Measurements from ENCODE around the gene AIF1L. TPM values are rescaled to one million over a fixed set of nuclear protein-coding genes. Genes with fewer than 3 reads are reported as not detected.

AIF1L gene
- total and polyA plus RNA-seq, 3 donors from 2014 or later: 8.3 to 24.6 (median 14.9) TPM

DNA sequence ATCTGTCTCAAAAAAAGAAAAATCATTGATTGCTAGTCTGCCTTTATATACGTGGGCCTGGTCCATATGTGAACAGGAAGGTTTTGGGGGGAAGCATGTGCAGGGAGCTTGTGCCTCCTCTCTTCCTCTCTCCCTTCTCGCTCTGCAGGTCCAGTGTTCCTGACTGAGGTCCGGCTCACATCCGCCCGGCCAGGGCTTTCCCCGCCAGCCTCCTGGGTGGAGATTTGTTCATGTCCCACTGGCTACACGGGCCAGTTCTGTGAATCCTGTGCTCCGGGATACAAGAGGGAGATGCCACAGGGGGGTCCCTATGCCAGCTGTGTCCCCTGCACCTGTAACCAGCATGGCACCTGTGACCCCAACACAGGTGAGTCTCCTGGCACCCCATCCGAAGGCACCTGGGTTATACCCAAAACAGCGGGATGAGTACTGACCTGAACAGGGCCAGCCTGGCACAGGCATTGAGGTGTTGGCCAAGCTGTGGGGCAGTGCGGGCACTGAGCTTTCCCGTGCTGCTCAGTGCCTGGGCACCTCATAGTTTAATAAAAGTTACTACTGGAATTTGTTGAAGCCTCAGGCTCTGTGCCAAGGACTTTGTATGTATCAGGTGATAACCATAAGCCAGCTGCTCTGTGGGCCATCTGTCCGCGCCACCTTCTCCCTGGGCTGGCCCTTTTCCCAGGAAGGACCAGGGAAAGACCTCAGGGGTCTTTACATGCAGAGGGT lies 39.4 kb upstream of the AIF1L start:
- H3K36me3 ChIP-seq (ENCODE audit: low read depth, missing control alignments): no peaks in the 10 kb centered on the region
- no peaks in the 10 kb centered on the region for H3K9me3 ChIP-seq
- H3K27ac ChIP-seq: no peak overlapping the region
- TF ChIP-seq POLR2A (IDR thresholded peaks at IDR 0.05): no peak
- TF ChIP-seq, protein P1, sequence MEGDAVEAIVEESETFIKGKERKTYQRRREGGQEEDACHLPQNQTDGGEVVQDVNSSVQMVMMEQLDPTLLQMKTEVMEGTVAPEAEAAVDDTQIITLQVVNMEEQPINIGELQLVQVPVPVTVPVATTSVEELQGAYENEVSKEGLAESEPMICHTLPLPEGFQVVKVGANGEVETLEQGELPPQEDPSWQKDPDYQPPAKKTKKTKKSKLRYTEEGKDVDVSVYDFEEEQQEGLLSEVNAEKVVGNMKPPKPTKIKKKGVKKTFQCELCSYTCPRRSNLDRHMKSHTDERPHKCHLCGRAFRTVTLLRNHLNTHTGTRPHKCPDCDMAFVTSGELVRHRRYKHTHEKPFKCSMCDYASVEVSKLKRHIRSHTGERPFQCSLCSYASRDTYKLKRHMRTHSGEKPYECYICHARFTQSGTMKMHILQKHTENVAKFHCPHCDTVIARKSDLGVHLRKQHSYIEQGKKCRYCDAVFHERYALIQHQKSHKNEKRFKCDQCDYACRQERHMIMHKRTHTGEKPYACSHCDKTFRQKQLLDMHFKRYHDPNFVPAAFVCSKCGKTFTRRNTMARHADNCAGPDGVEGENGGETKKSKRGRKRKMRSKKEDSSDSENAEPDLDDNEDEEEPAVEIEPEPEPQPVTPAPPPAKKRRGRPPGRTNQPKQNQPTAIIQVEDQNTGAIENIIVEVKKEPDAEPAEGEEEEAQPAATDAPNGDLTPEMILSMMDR (IDR thresholded peaks at IDR 0.05): no peak
- no peaks in the 10 kb centered on the region for H3K27me3 ChIP-seq
- H3K4me3 ChIP-seq: no peak overlapping the region
- DNase-seq: no peak
- intact Hi-C loops (cut with DNase I; ENCODE audit: low total_unique reads): no loop called here
- H3K4me1 ChIP-seq: no peaks in the 10 kb centered on the region
- WGBS, 2 donors: 81 to 87% methylated on average over 12 to 14 of the region's 14 CpGs

DNA sequence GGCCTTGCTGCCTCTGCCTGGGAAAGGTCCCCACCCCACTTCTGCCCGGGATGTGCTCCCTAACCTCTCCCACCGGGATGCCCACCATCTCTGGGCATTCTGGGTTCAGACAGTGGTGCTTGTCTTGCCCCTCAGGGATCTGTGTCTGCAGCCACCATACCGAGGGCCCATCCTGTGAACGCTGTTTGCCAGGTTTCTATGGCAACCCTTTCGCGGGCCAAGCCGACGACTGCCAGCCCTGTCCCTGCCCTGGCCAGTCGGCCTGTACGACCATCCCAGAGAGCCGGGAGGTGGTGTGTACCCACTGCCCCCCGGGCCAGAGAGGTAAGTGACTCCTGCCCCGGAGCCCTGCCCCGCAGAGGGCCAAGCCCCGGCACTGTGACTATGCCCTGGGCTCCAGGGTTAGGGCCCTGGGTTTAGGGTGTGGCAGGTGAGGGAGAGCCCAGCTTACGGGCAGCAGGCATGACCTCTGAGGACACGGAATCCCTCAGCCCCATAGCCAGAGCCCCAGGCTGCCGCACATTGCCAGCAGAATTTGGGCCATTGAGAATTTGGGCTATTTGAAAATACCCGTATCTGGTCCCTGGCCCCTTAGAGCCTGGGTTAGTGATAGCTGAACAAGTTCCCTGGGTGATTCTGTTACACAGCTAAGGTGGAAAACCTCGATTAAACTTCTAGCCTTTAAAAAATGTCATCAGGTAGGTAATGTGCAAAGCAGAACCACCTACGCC lies 35.3 kb upstream of the AIF1L start:
- no peaks in the 10 kb centered on the region for H3K9me3 ChIP-seq
- no peaks in the 10 kb centered on the region for H3K36me3 ChIP-seq (ENCODE audit: low read depth, missing control alignments)
- H3K27ac ChIP-seq: no peak overlapping the region
- H3K4me3 ChIP-seq: no peak overlapping the region
- TF ChIP-seq, protein P1 (IDR thresholded peaks at IDR 0.05): no peak
- TF ChIP-seq POLR2A (IDR thresholded peaks at IDR 0.05): no peak
- no peaks in the 10 kb centered on the region for H3K4me1 ChIP-seq
- DNase-seq: no peak
- WGBS, 2 donors: 76 to 78% methylated on average over 7 to 21 of the region's 21 CpGs
- intact Hi-C loops (cut with DNase I; ENCODE audit: low total_unique reads): no loop called here
- no peaks in the 10 kb centered on the region for H3K27me3 ChIP-seq

DNA sequence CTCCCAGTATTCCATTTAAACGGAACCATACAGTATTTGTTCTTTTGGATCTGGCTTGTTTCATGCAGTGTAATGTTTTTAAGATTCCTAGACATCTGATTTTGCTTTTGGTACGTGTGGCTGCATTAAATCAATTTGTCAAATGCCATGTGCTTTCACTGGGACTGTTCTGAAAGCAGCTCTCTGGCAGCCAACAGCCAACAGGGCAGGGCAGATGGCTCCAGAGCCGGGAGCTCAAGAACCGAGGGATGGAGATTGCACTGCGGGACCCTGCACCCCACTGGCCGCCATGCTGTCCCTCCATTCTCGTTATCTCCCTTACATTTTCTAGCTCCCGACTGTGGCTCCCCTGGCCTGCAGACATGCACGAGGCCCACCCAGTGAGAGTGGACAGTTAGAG lies 33.4 kb upstream of the AIF1L start:
- no peaks in the 10 kb centered on the region for H3K27me3 ChIP-seq
- H3K4me3 ChIP-seq: no peak overlapping the region
- DNase-seq: no peak
- H3K9me3 ChIP-seq: no peaks in the 10 kb centered on the region
- TF ChIP-seq POLR2A (IDR thresholded peaks at IDR 0.05): no peak
- TF ChIP-seq, protein P1 (IDR thresholded peaks at IDR 0.05): no peak
- WGBS, 2 donors: 83 to 86% methylated on average over 4 to 9 of the region's 9 CpGs
- intact Hi-C loops (cut with DNase I; ENCODE audit: low total_unique reads): no loop called here
- H3K27ac ChIP-seq: no peak overlapping the region
- no peaks in the 10 kb centered on the region for H3K36me3 ChIP-seq (ENCODE audit: low read depth, missing control alignments)
- H3K4me1 ChIP-seq: no peaks in the 10 kb centered on the region

- WGBS, 2 donors: 89 to 94% methylated on average over 7 of the region's 7 CpGs
- H3K4me3 ChIP-seq: no peak overlapping the region
- intact Hi-C loops (cut with DNase I; ENCODE audit: low total_unique reads): no loop called here
- DNase-seq: no peak
- H3K36me3 ChIP-seq (ENCODE audit: low read depth, missing control alignments): no peaks in the 10 kb centered on the region
- TF ChIP-seq POLR2A (IDR thresholded peaks at IDR 0.05): no peak
- TF ChIP-seq, protein P1 (IDR thresholded peaks at IDR 0.05): no peak
- H3K27me3 ChIP-seq: no peaks in the 10 kb centered on the region
- no peaks in the 10 kb centered on the region for H3K4me1 ChIP-seq
- no peak overlapping the region for H3K27ac ChIP-seq
- no peaks in the 10 kb centered on the region for H3K9me3 ChIP-seq
Measured at GRCh38 chr9:131065599-131065998, 30.7 kb upstream of the AIF1L start.
